GM21786 (cell line): ENCODE data around the gene STBD1.
"Not testable (repeated sequence)": the region's sequence is repeated elsewhere in the genome, so short reads cannot be mapped to it uniquely, and the experiment has no call there.

Experiments
- ATAC-seq: cut with Tn5 transposase; IDR thresholded peaks from one replicate; pipeline ENCODE4 v1.9.1; 2021; ENCODE audit not compliant: unreplicated experiment

STBD1 gene

GRCh38 chr4:76305971-76306881, at the start of gene STBD1:
STBD1 (plus strand) TSS chr4:76306733; CDS start chr4:76306770, 37 bp downstream.
- ATAC-seq: no peak

DNA sequence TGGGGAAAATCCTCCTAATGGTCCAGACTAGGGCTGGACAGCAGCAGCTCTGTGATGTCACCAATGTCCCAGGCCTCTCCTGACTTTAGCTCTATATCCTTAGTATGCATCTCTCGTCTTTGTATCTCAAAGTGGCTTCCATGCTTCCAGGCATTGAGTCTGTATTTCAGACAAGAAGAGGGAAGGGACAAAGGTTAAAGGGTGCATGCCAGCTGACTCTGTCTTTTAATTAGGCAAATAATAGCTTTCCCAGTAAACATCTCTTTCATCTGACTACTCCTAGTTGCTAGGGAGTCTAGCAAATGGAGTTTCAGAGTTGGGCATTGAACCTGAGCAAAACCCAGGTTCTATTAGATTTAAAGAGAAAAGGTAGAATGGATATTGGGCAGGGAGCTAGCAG, 49.6 kb upstream of the STBD1 start:
- ATAC-seq: no peak

- no peak for ATAC-seq
Observed at GRCh38 chr4:76257824-76258223, 48.7 kb upstream of the STBD1 start.

GRCh38 chr4:76260571-76260970, 46.0 kb upstream of the STBD1 start:
- ATAC-seq: no peak

DNA sequence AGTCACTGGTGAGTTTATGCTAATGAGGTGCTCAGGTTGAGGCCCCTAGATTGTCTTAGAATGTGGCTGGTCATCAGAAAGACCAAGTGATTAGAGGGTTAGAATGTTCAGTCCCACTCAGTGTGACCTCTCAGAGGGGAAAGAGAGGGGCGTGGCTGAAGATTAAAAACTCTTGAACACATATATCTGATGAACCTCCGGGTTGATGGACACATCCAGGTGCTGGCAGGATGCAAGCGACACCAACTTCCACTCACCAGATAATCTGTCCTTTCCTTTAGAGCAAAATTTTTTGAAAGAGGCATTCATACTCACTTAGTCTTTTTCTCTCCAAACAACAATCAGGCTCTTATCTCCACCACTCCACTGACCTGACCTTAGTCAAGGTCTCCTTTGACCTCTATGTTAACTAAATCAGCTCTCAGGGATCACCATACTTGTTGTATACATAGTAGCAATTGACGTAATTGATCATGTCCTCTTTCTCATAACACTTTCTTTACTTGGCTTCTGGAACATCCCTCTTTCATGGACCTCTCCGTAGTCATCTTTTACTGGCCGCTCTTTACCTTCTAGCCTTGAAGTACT, 40.8 kb upstream of the STBD1 start:
- no peak for ATAC-seq

DNA sequence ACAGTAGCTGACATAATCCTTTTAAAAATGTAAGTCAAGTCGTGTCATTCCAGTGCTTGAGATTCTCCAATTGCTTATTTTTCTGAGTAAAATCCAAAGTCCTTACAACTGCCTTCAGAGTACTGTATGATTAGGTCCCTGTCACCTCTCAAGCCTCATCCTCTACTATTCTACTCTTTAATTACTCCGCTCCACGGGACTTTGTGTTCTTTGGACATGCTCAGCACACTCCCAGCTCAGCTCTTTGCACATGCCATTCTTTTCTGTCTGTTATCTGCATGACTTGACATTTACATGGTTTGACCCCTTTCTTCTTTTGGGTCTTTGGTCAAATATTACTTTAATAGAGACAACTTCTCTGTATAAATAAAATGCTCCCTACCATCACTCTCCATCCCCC, 39.9 kb upstream of the STBD1 start:
- ATAC-seq: no peak

GRCh38 chr4:76267811-76268210, 38.7 kb upstream of the STBD1 start:
- no peak for ATAC-seq

- no peak for ATAC-seq
Observed at GRCh38 chr4:76270244-76271175, 36.0 kb upstream of the STBD1 start.

GRCh38 chr4:76271248-76271647, 35.3 kb upstream of the STBD1 start:
- ATAC-seq: no peak

- no peak for ATAC-seq
Observed at GRCh38 chr4:76272073-76272472, 34.5 kb upstream of the STBD1 start.

DNA sequence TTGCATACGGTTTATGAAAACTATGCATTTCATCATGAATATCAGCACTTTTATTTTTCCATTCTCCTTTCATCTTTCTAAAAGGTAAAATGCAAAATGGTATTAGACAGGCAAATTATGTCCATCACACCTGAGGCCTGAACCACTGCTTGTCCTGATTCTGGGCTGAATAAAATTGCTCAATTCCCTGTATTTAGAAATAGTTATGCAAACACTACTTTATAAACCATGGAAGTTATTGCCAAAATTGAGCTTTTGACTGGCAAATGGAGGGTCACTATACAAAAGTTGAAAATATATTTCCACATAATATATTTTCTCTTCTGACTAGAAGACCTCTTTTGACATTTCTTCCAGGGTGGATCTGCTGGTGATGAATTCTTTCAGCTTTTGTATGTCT, 34.0 kb upstream of the STBD1 start:
- no peak for ATAC-seq

GRCh38 chr4:76272999-76273398, 33.5 kb upstream of the STBD1 start:
- ATAC-seq: no peak

- no peak for ATAC-seq
Observed at GRCh38 chr4:76275486-76276124, 30.9 kb upstream of the STBD1 start.

- no peak for ATAC-seq
Observed at GRCh38 chr4:76276813-76277212, 29.7 kb upstream of the STBD1 start.

DNA sequence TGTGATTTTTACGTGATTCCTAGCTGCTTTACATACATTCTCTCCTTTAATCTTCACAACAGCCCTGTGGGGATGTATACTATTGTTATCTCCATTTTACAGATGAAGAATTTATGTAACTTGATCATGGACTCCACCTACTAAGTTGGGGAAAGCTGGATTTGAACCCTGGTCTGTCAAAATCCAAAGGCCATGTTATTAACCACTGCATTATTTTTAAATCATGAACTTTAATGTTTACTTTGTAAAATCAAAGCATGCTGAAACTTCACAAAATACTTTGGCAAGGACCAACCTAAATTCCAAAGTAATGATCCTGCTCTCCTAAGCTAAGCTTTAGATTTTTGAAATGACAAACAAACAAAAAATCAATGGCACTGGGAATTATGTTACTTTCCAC, 28.9 kb upstream of the STBD1 start:
- no peak for ATAC-seq

DNA sequence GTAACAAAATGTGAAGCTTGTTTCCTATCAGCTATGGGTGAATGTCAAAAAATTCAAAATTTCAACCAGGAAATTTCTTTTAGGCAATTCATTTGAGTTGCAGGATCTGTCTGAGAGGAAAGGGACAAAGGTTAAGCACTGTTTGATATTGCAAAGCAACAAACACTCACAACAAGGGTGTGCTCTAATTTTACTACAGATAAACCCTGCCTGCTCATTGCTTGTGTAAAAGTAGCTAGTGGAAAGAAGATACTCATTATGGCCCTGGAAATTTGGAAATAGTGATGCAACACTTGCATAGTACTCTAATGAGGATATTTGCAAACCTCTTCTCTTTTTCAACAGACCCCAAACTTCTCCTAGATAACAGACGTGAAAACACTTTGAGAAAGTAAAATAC, 27.9 kb upstream of the STBD1 start:
- ATAC-seq: no peak

DNA sequence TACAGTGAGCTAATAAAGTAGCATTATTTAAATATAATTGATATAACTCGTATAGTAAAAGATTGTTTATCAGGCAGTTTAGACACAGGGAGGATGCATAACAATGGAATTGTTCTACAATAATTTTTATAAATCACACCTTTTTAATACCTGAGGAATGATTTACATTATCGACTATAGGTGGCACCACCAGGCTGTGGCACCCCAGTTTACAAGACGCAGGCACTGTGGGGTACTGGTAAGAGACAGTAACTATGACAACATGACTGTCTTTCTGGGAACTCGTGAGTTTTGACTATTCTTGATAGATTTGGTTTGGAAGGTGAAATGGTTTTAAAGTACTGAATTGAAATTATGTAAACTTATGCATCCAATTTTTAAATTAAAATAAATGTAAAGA, 27.1 kb upstream of the STBD1 start:
- no peak for ATAC-seq

- ATAC-seq: no peak
Observed at GRCh38 chr4:76280488-76281441, 25.8 kb upstream of the STBD1 start.

DNA sequence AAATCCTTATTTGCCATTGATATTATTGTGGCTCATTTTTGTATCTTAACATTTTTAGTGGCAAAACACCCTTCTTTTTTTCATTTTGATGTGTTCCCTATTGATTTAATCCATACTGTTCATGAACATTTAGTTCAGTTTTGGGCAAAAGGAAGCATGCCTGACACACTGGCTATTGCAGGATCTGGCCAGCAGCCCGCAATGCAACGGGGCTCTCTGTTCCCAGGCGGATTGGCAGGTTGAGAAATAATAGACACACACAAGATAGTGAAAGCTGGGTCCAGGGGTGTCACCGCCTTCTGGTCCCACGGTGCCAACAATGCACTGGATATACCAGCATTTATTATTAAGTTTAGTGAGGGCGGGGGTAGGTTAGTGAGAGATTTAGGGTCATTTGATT, 24.9 kb upstream of the STBD1 start:
- not testable (repeated sequence) for ATAC-seq
